ENCODE results near the gene TNKS1BP1.
A peak's percentile ranks its signal among the peaks of the same experiment; 100 is the strongest.

The TNKS1BP1 gene

GRCh38 chr11:57311109-57311936 lies 13.4 kb downstream of the TNKS1BP1 start:
- TF ChIP-seq CTCF (conservative IDR thresholded peaks at IDR 0.05; ENCODE audit: low read depth, low read length) = no peak
- peak; percentile 97 for DNase-seq (ENCODE audit: low read depth)

GRCh38 chr11:57310630-57311086 lies 14.1 kb downstream of the TNKS1BP1 start:
- peak overlapping the region; percentile 58 for H3K4me3 ChIP-seq (ENCODE audit: low read depth, low read length)
- DNase-seq (ENCODE audit: low read depth) = peak; percentile 47
- no peak for TF ChIP-seq CTCF (conservative IDR thresholded peaks at IDR 0.05; ENCODE audit: low read depth, low read length)

More at GRCh38 chr11:57311109-57311936, 13.4 kb downstream of the TNKS1BP1 start:
- peak overlapping the region; percentile 58 for H3K4me3 ChIP-seq (ENCODE audit: low read depth, low read length)

- DNase-seq (ENCODE audit: low read depth) = no peak
- no peak for TF ChIP-seq CTCF (conservative IDR thresholded peaks at IDR 0.05; ENCODE audit: low read depth, low read length)
- no peak overlapping the region for H3K4me3 ChIP-seq (ENCODE audit: low read depth, low read length)
Observed at GRCh38 chr11:57310091-57310490, 14.7 kb downstream of the TNKS1BP1 start.

- no peak for DNase-seq (ENCODE audit: low read depth)
- H3K4me3 ChIP-seq (ENCODE audit: low read depth, low read length) = no peak overlapping the region
- no peak for TF ChIP-seq CTCF (conservative IDR thresholded peaks at IDR 0.05; ENCODE audit: low read depth, low read length)
Observed at GRCh38 chr11:57309106-57310059, 15.4 kb downstream of the TNKS1BP1 start.

- no peak for DNase-seq (ENCODE audit: low read depth)
- H3K4me3 ChIP-seq (ENCODE audit: low read depth, low read length) = no peak overlapping the region
- no peak for TF ChIP-seq CTCF (conservative IDR thresholded peaks at IDR 0.05; ENCODE audit: low read depth, low read length)
Observed at GRCh38 chr11:57308426-57309060, 16.2 kb downstream of the TNKS1BP1 start.

- no peak for TF ChIP-seq CTCF (conservative IDR thresholded peaks at IDR 0.05; ENCODE audit: low read depth, low read length)
- DNase-seq (ENCODE audit: low read depth) = no peak
- no peak overlapping the region for H3K4me3 ChIP-seq (ENCODE audit: low read depth, low read length)
Observed at GRCh38 chr11:57307666-57308270, 17.0 kb downstream of the TNKS1BP1 start.

Measured in choroid plexus epithelial cell (primary cell).